Brain microvascular endothelial cell (primary cell): ENCODE data around the gene FGF1.
A peak's percentile ranks its signal among the peaks of the same experiment; 100 is the strongest.

Source experiments
- DNase-seq: peaks from one replicate; pipeline ENCODE4 v3.0.0-alpha.2; 2020
- H3K27ac ChIP-seq: fragments of 250-450 bp; sonication (Bioruptor Pico); 2 replicates; pipeline ENCODE4 v1.5.1; 2020; ENCODE audit warnings: mild to moderate bottlenecking, moderate library complexity
- H3K27me3 ChIP-seq: fragments of 250-450 bp; sonication (Bioruptor Pico); replicated peaks from 2 replicates; pipeline ENCODE4 v1.5.1; 2020; ENCODE audit warnings: mild to moderate bottlenecking
- H3K36me3 ChIP-seq: fragments of 250-450 bp; sonication (Bioruptor Pico); replicated peaks from 2 replicates; pipeline ENCODE4 v1.5.1; 2020; ENCODE audit warnings: mild to moderate bottlenecking
- H3K4me3 ChIP-seq: 2 replicates; pipeline ENCODE4 v1.5.1; 2011; ENCODE audit warnings: low read depth, mild to moderate bottlenecking, control low read depth, low read length, moderate library complexity
- CTCF ChIP-seq: IDR thresholded peaks from 2 replicates; pipeline ENCODE4 v1.5.1; 2011; ENCODE audit warnings: low read depth, mild to moderate bottlenecking, moderate library complexity, low read length, control low read depth, inconsistent platforms; ENCODE audit errors: missing control alignments
- in situ Hi-C: cut with HindIII; loops from 2 replicates; pipeline ENCODE4 v1.10.0; 2017; ENCODE audit warnings: low sequenced_read_pairs, low pct_ligation_motif_present

FGF1 gene

DNA sequence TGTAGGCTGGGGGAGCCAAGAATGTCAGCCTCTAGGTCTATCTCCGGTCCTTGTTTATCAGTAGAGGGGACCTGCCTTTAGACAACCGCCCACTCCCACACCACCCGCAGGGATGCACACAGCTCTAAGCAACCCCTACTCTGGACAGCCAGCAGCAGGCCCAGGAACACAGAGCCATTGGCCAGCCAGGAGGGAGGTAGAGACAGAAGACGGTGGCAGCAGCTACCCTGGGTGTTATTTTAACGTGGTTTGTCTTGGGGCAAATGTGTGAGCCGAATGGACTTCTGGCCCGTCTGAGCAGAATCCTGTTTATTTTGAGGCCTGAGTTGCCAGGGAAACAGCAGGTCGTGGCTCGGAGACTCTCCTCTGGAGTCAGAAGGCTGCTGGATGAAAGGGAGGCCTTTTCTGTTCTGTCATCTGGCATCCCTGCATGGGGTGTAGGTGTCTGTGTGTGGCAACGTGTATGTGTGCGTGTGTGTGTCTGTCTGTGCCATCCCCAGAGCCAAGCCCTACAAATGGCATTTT, 382 bp upstream of the FGF1 start:
- TF ChIP-seq CTCF: no peak
- Histone ChIP-seq H3K27ac (no peak overlapping the region), H3K36me3 (no peaks in the 10 kb centered on the region), H3K4me3 (no peak overlapping the region), H3K27me3 (no peaks in the 10 kb centered on the region)
- peak; percentile 57 for DNase-seq
- in situ Hi-C loops: no loop called here

GRCh38 chr5:142684508-142685041, 1.3 kb downstream of the FGF1 start:
- H3K4me3 ChIP-seq: no peak overlapping the region
- no peak for TF ChIP-seq CTCF
- DNase-seq: no peak
- no peaks in the 10 kb centered on the region for H3K36me3 ChIP-seq
- H3K27me3 ChIP-seq: no peaks in the 10 kb centered on the region
- in situ Hi-C loops: no loop called here
- H3K27ac ChIP-seq: no peak overlapping the region

DNA sequence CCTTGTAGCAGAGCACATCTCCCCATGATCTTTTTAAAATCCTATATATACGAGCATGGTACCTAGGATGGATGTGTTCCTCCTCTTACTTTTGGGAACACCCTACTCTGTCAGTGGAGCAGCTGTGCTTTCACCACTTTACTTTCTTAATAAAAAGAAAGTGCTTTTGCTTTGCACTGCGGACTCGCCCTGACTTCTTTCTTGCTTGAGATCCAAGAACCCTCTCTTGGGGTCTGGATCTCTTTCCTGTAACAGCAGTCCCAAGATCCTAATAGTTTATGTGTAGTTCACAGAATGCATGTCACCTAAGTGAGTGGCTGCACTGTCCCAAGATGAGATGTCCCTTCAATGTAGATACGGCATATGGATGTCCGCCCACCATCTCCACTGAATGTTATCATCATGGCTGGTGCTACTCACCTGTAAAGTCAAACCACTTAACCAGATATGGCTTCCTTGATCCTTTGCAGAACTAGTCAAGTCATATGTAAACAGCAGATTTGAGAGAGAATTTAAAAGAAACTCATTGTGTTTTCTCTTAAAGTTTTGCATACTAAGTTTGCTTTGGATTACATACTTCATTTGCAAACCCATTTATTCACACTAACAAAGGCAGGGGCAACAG, 1.9 kb downstream of the FGF1 start:
- no peak overlapping the region for H3K4me3 ChIP-seq
- H3K27me3 ChIP-seq: no peaks in the 10 kb centered on the region
- H3K27ac ChIP-seq: no peak overlapping the region
- no peaks in the 10 kb centered on the region for H3K36me3 ChIP-seq
- in situ Hi-C loops: no loop called here
- DNase-seq: no peak
- TF ChIP-seq CTCF: no peak

GRCh38 chr5:142683116-142683515, 2.8 kb downstream of the FGF1 start:
- no peak for DNase-seq
- no peak for TF ChIP-seq CTCF
- H3K27ac ChIP-seq: no peak overlapping the region
- H3K36me3 ChIP-seq: no peaks in the 10 kb centered on the region
- no peaks in the 10 kb centered on the region for H3K27me3 ChIP-seq
- in situ Hi-C loops: no loop called here
- no peak overlapping the region for H3K4me3 ChIP-seq

GRCh38 chr5:142680605-142681259, 5.2 kb downstream of the FGF1 start:
- Histone ChIP-seq H3K27ac (no peak overlapping the region), H3K4me3 (no peak overlapping the region), H3K27me3 (no peaks in the 10 kb centered on the region), H3K36me3 (no peaks in the 10 kb centered on the region)
- in situ Hi-C loops: no loop called here
- no peak for DNase-seq
- TF ChIP-seq CTCF: no peak
